ENCODE measurements around the gene SP8.

SP8 gene

DNA sequence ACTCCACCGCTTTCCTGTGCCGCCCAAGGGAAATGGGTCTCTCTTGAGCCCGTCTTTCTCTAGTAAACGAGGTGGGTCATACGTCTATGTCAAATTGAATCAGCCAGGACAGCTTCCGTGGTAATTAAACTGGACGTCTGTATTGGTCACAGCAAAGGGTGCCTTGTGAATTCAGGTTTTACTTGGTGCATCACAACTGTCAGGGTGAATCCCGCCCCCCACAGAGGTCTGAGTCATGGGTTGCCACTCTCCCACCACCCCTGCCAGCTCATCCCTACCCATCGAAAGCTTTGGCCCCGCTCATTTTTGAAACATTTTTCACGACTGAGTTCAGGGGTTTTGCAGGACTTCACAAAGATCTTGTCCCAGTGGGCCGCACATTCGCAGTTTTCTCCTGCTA, 8.0 kb upstream of the SP8 start:
- no peak for DNase-seq (ENCODE audit: low read depth in 3 of 3)

DNA sequence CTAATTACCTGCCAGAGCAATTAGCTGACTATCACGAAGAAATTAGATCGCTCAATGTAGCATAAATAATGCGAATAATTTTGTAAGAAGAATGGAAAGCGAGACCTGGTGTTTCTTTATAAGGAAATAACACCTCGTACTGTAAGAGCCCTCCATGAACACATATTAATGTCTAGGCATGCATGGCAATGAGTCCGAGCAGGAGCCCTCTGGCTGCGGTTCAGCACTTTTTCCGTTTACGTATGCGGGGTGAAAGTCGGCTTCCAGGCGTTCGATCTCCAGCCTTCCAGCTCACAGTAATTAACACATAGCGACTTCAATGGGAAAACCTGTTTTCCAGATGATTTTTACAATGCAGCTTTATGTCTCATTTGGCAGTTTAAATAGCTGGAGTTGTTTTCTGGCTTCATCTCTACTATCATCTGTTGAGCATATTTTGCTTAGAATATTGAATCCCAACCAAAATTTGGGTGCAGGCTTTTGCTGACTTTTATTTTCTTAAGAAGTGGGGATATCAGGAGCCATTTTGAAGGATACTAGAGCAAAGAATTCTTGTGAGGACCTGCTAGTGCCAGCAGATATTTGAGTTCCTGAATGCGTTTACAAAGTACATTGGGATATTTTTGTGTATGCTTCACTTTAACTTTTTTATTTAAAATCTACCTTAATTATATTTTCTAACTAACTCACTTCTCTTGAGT, 7.2 kb upstream of the SP8 start:
- DNase-seq (ENCODE audit: low read depth in 3 of 3) = no peak

DNA sequence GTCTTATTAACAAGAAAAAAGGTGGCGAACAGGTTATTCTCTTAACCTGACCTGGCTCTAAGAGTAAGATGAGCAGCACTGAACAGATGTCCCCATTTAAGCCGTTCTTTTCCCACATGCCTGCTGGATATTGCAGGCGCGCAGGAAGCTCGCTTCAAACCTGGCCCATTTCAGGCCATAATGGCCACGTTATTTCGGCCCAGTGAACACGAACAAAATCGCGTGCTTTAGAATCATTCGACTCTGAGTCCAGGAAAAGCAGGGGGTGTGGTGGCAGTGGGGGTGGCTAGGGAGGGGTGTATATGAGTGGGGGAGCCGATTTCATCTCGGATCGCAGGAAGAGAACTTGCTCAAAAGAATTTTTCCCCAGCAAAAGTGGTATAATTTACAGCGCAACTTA, 6.6 kb upstream of the SP8 start:
- no peak for DNase-seq (ENCODE audit: low read depth in 3 of 3)

DNA sequence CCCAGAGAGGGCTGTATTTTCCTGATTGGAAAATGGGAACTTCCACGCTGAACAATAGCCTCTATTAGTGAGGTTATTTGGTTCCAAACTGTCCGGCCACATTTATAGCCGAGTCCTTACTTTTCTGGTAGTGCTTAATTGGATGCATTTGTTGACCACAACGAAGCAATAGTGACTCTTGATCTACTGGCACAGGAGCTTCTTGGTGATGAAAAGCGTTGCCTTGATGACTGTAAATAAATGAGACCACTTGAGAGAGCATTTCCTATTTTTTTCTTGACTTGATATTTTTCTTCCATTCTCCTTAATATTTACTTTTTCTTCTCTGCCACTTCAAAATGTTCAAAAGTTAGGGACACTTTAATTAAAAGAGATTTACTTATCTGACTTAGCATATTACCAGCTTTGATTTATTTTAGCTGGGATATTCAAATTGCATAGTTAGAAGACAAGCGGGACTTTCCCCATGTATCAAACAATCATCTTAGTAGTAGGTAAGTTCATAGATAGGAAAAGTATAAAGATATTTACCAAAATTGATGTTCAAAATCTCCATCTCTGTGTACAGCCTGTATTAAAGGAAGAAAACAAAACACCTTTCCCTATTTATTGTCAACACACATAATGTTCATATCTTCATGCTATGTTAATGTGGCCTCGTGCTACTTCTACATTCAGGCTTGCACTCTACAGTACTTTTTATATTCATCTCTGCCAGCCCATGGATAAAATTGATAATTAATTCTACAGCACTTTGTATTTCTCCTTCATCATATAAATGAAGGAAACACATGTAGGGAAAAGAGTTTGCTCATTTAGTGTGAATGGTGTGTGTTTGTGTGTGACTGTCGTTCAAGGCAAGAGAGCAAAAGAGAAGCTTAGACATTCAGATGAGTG, 5.1 kb upstream of the SP8 start:
- no peak for DNase-seq (ENCODE audit: low read depth in 3 of 3)

DNA sequence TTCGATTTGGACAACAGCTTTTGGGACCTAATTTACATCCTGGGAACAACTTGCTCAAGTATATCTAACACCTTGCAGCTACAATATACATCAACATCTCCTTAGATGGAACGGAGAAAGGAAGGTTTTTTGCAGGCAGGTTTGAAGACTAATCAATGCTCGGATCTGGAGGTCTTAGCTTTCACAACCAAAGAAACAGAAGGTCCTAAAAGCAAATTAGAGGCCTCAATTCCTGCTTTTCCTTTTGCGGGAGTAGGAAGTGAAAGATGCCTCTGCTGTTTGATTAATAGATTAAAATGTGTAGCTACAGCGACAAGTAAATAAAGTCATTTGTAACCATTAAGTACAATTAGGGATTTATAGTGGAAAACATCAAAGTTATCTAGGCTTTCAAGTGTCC, 3.7 kb upstream of the SP8 start:
- no peak for DNase-seq (ENCODE audit: low read depth in 3 of 3)

DNA sequence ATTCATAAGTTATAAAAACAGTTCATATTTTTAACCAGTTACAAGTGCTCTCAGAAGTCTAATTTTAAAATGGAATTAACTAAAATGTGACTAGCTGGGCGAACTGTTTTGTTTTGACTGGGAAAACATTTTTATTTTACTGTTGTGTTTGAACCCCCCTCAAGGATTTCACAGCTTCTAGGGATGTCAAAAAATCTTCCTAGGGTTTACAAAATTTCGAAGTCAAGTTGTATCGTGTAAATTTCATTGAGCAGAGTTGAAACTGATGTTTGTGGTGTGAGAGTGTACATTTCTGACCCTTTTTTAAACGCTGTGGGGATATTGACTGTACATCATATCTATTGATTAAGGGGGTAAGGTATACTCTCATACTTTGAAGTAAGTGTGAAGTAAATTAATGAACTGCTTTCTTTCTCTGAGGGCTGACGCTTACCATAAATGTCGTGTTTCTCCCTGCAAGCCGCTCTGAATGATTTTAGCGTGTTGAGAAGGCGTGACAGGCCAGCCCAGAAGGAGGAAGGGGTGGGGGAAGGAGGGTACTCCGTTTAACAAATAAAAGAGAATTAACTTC, 1.8 kb upstream of the SP8 start:
- DNase-seq (ENCODE audit: low read depth in 3 of 3) = no peak

DNA sequence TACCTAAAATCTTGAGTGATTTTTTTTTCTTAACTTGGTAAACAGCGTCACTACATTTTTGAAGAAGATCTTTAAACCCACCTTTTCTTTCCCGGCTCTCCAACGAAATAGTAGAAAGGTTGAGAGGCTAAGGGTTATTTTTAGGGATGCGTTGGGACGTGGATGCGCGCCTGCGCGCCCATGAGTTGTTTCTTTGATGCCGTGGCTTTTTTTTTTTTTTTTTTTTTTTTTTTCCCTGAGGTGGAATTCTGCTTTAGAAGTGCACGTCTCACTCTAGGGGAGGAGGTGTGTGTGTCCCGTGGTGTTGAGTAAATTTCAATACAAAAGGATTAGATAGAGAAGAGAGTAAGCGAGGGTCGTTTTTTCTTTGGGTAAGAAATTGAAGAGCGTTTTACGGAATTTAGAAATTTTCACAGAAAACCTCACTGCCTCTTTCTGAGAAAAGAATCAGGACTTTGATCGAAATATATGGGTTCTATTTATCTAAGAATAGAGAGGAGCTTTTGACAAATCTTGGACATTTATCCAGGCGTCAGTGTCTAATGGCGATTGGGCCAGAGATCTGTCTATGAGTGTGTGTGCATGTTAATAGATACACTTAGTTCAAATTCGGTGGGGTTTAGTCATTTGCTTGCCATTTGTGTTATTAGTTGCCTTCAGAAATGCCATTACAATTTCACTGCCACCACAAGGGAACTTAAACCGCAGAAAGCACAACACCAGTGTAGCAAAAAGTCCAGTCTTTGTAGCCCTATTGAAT, 1.2 kb upstream of the SP8 start:
- no peak for DNase-seq (ENCODE audit: low read depth in 3 of 3)

DNA sequence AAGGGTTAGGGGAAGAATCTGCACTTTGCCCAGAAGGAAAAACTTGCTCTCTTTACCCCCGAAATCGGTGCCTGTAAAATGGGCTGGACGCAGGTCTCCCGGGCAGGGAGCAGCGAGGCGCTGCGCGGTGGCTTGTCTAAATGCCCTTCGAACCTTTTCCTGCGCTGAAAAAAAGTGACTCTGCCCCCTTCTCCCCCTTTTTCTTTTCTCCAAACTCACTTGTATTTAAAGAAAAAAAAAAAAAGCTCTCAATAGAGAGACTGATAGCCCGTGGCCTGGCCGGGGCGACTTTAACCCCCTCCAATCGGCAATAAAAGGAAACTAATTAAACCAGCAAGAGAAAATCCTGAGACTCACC, 286 bp downstream of the SP8 start:
- DNase-seq (ENCODE audit: low read depth in 3 of 3) = no peak

DNA sequence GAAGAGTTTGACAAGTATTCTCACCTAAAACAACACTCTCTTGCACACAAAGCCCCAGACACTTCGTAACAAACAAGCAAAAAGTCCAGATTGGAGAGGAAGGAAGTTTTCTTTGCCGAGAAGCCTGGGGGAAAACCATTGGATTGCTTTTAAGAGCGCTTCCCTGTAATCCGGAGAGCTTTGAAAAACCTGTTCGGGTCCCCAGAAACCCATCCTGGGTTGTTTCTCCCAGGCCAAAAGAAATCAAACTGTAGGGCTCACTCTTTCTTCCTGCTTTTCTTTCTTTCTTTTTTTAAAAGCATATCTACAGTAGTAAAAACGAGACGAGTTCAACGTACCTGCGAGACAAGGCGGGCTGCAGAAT, 655 bp downstream of the SP8 start:
- no peak for DNase-seq (ENCODE audit: low read depth in 3 of 3)

DNA sequence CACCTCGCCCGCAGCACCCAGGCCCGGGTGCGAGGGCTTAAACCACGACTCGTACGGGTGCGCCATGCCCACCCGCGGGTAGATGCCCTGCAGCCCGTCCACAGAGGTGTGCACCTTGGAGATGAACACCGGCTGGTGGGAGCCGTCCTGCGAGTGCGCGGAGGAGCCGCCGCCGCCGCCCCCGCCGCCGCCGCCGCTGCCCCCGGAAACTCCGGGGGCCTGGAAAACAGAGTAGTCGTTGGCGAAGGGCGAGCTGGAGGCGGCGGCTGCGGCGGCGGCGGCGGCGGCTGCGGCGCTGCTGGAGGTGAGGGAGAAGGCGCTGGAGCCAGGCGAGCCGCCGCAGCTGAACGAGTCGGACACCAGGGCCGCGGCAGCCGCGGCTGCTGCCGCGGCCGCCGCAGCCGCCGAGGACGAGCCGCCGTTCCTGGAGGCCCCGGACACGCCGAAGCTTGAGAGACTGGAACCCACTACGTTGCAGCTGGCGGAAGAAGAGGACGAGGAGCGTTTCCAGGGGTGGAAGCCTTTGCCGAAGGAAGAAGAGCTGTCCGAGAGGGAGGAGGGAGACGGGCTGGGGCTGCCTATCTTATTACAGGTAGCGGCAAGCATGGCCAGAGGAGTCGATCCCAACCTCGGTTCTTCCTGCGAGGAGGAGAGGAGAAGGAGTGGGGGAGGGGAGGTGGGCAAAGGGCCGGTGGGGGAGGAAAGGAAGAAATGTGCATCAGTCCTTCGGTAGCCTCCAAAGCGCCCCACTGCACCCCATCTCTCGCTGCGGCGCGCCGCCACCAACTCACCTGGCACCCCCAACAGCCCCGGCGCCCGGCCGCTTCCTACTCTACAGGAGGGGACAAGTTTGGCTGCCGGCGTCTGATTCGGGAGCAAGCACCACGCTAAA, 1.3 kb downstream of the SP8 start:
- DNase-seq (ENCODE audit: low read depth in 3 of 3) = no peak

DNA sequence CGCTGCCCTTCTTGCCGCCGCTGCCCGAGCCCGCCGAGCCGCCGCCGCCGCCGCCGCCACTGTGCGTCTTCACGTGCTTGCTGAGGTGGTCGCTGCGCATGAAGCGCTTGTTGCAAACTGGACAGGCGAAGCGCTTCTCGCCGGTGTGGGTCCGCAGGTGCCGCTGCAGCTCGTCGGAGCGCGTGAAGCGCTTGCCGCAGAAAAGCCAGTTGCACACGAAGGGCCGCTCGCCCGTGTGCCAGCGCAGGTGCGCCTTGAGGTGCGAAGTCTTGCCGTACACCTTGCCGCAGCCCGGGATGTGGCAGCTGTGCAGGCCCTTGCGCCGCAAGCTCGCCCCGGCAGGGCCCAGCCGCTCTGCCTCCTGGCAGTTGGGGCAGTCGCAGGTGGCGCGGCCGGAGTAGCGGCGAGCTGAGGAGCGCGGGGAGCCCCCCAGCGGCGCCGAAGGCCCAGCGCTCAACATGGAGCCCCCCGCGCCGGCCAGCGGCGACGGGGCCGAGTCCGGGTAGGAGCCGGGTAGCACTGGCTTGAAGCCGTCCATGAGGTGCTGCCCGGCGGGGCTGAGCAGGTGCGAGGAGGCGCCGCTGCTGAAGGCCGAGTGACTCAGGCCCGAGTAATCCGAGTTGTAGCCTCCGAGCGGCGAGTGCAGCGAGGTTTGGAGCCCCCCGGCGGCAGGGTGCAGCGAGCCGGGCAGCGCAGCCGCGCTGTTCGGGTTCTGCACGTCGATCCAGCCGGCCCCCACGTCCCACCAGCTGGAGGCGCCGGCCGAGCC, 2.1 kb downstream of the SP8 start:
- DNase-seq (ENCODE audit: low read depth in 3 of 3) = no peak

DNA sequence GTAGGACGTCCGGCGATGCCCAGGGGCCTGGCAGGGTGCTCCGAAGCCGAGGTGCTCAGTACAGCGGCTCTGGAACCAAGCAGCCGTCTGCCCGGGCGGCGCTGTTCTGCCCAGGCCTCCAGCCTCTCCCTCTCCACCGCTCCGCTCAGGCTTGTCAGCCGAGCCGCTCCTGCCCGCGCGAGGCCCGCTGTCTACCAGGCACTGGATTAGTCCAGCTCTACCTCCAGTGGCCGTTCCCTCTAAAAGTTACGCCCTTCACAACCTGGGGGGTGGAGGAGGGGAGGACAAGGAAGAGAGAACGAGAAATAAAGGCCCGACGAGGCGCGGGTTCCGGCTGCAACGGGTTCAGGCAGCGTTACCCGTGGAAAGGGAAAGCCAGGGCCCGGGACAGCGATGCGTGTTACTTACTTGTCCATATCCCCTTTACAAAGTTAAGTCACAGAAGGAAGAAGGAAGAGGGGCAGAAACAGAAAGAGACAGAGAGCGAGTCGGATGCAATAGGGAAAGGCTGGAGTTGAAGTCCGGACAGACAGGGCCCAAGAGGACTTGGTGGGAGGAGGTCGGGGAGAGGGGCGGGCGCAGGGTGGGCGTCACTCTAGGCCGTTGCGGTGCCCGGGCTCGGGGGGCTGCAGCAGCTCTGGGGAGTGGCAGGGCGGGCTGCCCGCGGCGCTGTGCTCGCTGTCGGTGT, 2.8 kb downstream of the SP8 start:
- DNase-seq (ENCODE audit: low read depth in 3 of 3) = no peak

DNA sequence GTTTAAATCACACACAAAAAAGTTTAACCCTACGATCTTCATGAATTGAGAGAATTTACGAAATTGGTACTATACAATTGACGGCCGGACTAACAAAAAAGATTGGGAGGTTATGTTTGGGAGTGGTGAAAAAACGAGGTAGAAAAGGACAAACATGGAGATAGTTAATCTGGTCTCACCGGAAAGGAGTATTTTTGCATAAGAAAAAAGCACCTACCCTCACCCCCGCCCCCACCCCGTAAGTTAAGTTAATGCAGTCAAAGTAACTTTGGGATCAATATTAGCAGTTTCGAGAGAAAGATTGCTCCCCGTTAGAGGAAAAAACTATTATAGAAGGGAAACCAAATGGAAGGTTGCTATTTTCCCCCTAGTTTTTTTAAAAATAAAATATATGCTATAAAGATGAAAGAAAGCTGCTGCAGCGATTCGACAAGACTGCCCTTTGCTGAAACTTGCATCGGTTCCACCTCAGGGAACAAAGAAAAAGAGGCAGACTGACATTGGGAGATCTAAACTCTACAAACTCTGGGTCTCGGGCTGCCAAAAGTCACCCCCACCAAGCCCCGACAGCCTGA, 3.5 kb downstream of the SP8 start:
- DNase-seq (ENCODE audit: low read depth in 3 of 3) = no peak

DNA sequence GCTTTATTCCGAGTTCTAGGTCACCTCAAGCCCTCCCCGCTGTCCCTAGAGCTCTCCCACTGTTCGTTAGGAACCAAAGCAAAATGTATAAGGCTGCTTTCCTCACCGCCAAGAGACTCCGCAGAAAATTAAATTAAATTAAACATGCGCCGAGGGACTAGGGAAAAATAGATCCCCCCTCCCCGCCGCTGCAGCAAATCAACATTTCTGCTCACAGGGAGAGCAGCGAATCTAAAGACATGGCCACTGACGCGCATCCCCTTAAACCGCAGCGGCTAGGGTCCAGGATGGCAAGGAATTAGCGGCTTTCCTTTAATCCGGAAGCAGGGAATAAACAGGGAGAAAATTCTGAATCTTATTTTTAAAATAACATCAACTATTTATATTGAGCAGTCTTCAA, 7.6 kb downstream of the SP8 start:
- DNase-seq (ENCODE audit: low read depth in 3 of 3) = no peak

DNA sequence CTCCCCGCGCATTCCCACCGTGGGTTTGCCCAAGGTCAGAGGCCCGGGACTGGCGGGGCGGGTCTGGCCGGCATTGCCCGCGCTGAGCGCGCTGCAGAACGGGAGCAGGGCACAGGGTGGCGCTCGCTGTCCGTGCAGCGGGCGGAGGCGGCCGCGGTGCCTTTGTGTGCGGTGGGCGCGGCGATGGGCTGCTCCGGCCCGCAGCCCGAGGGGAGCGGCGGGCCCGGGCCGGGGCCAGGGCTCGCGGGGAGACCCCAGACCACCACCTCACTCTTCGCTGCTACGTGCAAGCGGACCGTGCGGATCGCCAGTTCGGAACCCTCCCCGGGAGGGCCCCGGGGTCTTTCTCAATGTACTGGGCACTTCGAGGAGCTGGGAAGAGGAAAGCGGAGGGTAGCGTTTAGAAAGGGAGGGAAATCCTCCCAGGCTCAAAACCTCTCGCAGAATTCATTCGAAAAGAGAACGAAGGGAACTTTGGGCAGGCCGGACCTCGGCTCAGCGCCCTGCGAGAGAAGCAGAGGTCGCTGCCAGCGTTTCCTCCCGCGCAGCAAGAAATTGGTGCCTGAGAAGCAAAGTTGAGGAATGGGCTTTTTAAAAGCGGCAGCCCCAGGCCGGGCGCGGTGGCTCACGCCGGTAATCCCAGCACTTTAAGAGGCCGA, 8.5 kb downstream of the SP8 start:
- DNase-seq (ENCODE audit: low read depth in 3 of 3) = no peak

DNA sequence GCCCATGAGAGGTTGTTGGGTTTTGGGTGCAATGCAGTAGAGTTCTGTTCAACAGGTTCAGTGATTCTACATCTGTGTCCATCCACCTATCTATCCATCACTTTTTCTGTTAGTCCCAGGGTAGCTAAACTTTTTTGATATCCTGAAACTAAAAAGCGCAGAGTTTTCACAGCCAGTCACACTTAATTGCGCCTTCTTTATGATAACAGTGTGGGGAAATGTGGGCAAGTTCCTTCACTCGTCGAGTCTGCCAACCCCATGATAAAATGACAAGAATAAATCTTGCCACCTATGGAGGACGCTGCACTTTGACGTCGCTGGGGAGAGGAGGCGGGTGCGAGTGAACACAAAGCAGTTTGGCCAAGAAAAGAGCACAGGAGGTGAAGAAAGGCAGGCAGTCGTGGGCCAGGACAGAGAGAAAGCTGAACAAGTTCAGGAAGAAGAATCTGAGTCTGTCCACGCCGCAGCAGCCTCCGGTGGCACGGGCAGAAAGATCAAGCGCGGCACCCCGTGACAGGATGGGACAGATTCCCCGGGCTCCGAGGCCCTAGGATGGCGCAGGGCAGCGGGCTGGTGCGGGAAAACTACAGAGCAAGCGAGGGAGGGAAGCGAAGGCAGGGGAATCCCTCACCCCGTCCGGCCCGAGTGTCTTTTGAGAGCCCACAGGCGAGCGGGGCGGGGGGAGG, 9.2 kb downstream of the SP8 start:
- no peak for DNase-seq (ENCODE audit: low read depth in 3 of 3)

DNA sequence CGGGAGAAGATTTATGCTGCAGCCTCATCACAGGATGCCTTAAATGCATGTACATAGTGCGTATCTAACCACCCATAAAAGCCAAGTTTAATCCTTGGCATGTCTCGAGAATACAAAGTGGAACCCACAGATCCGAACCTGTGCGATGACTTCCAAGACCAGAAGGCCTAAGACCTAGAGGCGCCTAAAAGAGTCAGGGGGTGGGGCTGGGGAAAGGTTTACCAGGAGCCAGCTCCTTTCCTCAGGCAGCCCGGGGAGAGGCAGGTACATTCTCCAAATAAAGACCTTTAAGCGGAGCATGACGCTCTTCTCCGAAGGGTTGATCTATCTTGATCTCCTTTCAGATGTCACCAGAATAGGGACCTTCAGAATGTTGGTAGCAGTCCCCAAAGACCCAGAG, 9.7 kb downstream of the SP8 start:
- DNase-seq (ENCODE audit: low read depth in 3 of 3) = no peak

DNA sequence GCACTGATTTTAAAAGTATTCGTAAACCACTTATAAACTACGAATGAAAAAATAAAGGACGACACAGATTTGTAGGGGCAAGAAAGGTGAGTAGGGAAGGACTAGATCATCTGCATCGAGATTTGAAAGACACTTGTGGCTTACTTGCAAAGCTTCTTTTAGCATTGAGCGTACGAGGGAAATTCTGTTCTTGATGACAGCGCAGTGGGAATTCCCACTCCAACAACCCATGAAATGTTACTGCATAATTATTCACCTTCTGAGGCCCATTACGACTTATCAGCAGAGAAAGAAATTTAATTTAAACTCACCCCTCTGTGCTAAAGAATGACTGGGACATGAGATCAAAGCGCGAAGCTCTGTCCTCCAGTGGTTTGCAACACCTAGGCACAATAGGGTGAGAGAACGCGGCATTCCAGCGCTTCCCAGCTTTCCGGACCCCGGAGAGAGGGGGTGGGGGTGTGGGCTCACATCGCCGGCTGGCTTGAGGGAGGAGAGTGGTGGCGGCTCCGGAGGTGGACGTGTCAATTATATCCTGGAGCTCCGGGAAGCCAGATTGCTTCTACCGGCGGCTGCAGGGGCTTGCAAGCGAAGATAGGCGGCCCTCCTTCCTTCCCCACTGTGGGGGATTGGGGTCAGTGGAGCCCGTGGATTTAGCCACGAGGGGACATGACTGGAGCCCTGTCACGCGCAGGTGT, 10.3 kb downstream of the SP8 start:
- no peak for DNase-seq (ENCODE audit: low read depth in 3 of 3)

Measured in stimulated activated CD4-positive, alpha-beta T cell treated with anti-CD3 and anti-CD28 coated beads, TNF-alpha, amount 100 ng/mL, for 4 hours (primary cell).